Keratinocyte (primary cell): ENCODE measurements around the gene ZNF564. TPM values are rescaled to one million over a fixed set of nuclear protein-coding genes. Genes with fewer than 3 reads are reported as not detected.

Experiments used
- DNase-seq: peaks from one replicate; pipeline ENCODE4 v3.0.0-alpha.2; 2011; ENCODE audit warnings: low read depth, missing footprints, low spot score
- FAIRE-seq: peaks from 2 replicates; lab custom pipeline; 2011; peaks lifted over from hg19 to GRCh38; lab: Jason Lieb, UNC
- H2AFZ ChIP-seq: 2 replicates; pipeline ENCODE4 v1.6.0; 2012; ENCODE audit warnings: low read length, control low read depth, inconsistent platforms; ENCODE audit not compliant: control insufficient read depth
- H3K27ac ChIP-seq: 2 replicates; pipeline ENCODE4 v1.5.1; 2011; ENCODE audit warnings: low read length; ENCODE audit not compliant: control insufficient read depth, insufficient read depth
- H3K27me3 ChIP-seq: 3 replicates; pipeline ENCODE4 v1.6.0; 2011; ENCODE audit warnings: low read length; ENCODE audit not compliant: control insufficient read depth, insufficient read depth; ENCODE audit errors: extremely low read depth
- H3K36me3 ChIP-seq, 2 experiments: 2 replicates in 1 of 2; 3 replicates in 1 of 2; pipeline ENCODE4 v1.5.1; 2011; ENCODE audit warnings: low read length in 2 of 2, mild to moderate bottlenecking in 1 of 2; ENCODE audit not compliant: control insufficient read depth in 2 of 2, insufficient read depth in 2 of 2; ENCODE audit errors: extremely low read depth in 1 of 2
- H3K4me1 ChIP-seq: 3 replicates; pipeline ENCODE4 v1.5.1; 2011; ENCODE audit warnings: low read length; ENCODE audit not compliant: control insufficient read depth, insufficient read depth; ENCODE audit errors: extremely low read depth
- H3K4me2 ChIP-seq: 3 replicates; pipeline ENCODE4 v1.6.0; 2011; ENCODE audit warnings: low read depth, low read length; ENCODE audit not compliant: control insufficient read depth, insufficient read depth; ENCODE audit errors: extremely low read depth
- H3K4me3 ChIP-seq, 3 experiments: fragments of 200-600 bp in 1 of 3; sonication (generic) in 1 of 3; 2 replicates in 2 of 3; 3 replicates in 1 of 3; pipeline ENCODE4 v1.5.1; 2011 to 2016; ENCODE audit warnings: low read length in 3 of 3, mild to moderate bottlenecking in 3 of 3, control low read depth in 2 of 3, inconsistent platforms in 1 of 3, low read depth in 1 of 3, mixed read lengths in 1 of 3, mixed run types in 1 of 3, moderate library complexity in 1 of 3; ENCODE audit not compliant: control insufficient read depth in 2 of 3, insufficient read depth in 2 of 3; ENCODE audit errors: extremely low read depth in 1 of 3
- H3K79me2 ChIP-seq: 2 replicates; pipeline ENCODE4 v1.6.0; 2012; ENCODE audit warnings: low read length; ENCODE audit not compliant: control insufficient read depth, insufficient read depth
- H3K9ac ChIP-seq: 3 replicates; pipeline ENCODE4 v1.6.0; 2011; ENCODE audit warnings: low read length; ENCODE audit not compliant: control insufficient read depth, insufficient read depth; ENCODE audit errors: extremely low read depth
- H3K9me1 ChIP-seq: 3 replicates; pipeline ENCODE4 v1.6.0; 2011; ENCODE audit warnings: low read length; ENCODE audit not compliant: control insufficient read depth, insufficient read depth; ENCODE audit errors: extremely low read depth
- H3K9me3 ChIP-seq: 2 replicates; pipeline ENCODE4 v1.5.1; 2012; ENCODE audit warnings: low read depth, low read length; ENCODE audit not compliant: control insufficient read depth
- H4K20me1 ChIP-seq: 3 replicates; pipeline ENCODE4 v1.6.0; 2011; ENCODE audit warnings: low read length; ENCODE audit not compliant: control insufficient read depth, insufficient read depth; ENCODE audit errors: extremely low read depth
- CTCF ChIP-seq, 3 experiments: IDR thresholded peaks in 1 of 3; conservative IDR thresholded peaks in 1 of 3; optimal IDR thresholded peaks in 1 of 3; 2 replicates in 2 of 3; 3 replicates in 1 of 3; pipeline versions ENCODE3 to v1.5.1; 2011; ENCODE audit warnings: low read length in 3 of 3, mild to moderate bottlenecking in 3 of 3, moderate library complexity in 2 of 3, control low read depth in 1 of 3, inconsistent platforms in 1 of 3; ENCODE audit not compliant: insufficient read depth in 2 of 3; ENCODE audit errors: extremely low read depth in 1 of 3
- EZH2 ChIP-seq: IDR thresholded peaks from one replicate; pipeline ENCODE4 v1.6.1; 2012; ENCODE audit warnings: inconsistent platforms, mild to moderate bottlenecking, low read length, moderate library complexity
- dilution Hi-C: fragments of 300-500 bp; cut with MboI; formaldehyde crosslinking; loops from one replicate; pipeline ENCODE4 v1.7.0; 2020; ENCODE audit warnings: low sequenced_read_pairs; ENCODE audit not compliant: extremely low pct_ligation_motif_present
- polyA plus RNA-seq, 5 experiments: library from polyadenylated mRNA; depleted of rRNA in 3 of 5; stranded (reverse) in 3 of 5; stranded (forward) in 1 of 5; unstranded in 1 of 5; fragments of >200 nt; gene quantifications; 1 replicate in 1 of 5; 2 replicates in 3 of 5; 3 replicates in 1 of 5; pipeline versions ENCODE4 v1.2.1 to v1.2.3, GENCODE V29; 2011 to 2012; ENCODE audit warnings: missing spikeins in 2 of 5, low read depth in 1 of 5, low replicate concordance in 1 of 5

ZNF564 gene
- polyA plus RNA-seq, 1 donor (not counting 4 experiments of a cell fraction or from before 2014, with no cell fraction given): 3.5 TPM

- Histone ChIP-seq H3K27ac (no peak overlapping the region), H2AFZ (no peak overlapping the region), H3K9ac (no peak overlapping the region), H4K20me1 (no peaks in the 10 kb centered on the region), H3K4me1 (no peaks in the 10 kb centered on the region), H3K4me3 (no peak overlapping the region), H3K4me2 (no peak overlapping the region), H3K9me3 (peaks cover 3% of the 10 kb centered on the region), H3K9me1 (no peaks in the 10 kb centered on the region), H3K27me3 (no peaks in the 10 kb centered on the region), H3K36me3 (peaks cover 3 to 7% of the 10 kb centered on the region in 2 experiments), H3K79me2 (peaks cover 38% of the 10 kb centered on the region)
- TF ChIP-seq EZH2 (no peak), CTCF (optimal IDR thresholded peaks at IDR 0.05 in 1 of 3, IDR thresholded peaks at IDR 0.05 in 1 of 3, conservative IDR thresholded peaks at IDR 0.05 in 1 of 3; ENCODE audit: extremely low read depth in 1 of 3, insufficient read depth in 2 of 3, low read length in 3 of 3) (no peak)
- dilution Hi-C loops: no loop called here
- DNase-seq (no peak), FAIRE-seq (no peak)
Observed at GRCh38 chr19:12543855-12544254, 7.4 kb downstream of the ZNF564 start.

GRCh38 chr19:12527034-12527836, 24.0 kb downstream of the ZNF564 start:
- no peak for FAIRE-seq
- H3K9me3 ChIP-seq: peaks cover 49% of the 10 kb centered on the region

More at GRCh38 chr19:12527034-12527836, 24.0 kb downstream of the ZNF564 start:
- Histone ChIP-seq H3K4me3 (no peak overlapping the region), H3K4me1 (no peaks in the 10 kb centered on the region), H3K4me2 (no peak overlapping the region), H3K79me2 (no peaks in the 10 kb centered on the region), H3K27me3 (no peaks in the 10 kb centered on the region), H3K27ac (no peak overlapping the region), H3K36me3 (peaks cover 13% of the 10 kb centered on the region in 2 experiments), H4K20me1 (no peaks in the 10 kb centered on the region), H2AFZ (no peak overlapping the region), H3K9me1 (no peaks in the 10 kb centered on the region), H3K9ac (no peak overlapping the region)
- no peak for TF ChIP-seq EZH2
- no peak for TF ChIP-seq CTCF (optimal IDR thresholded peaks at IDR 0.05 in 1 of 3, IDR thresholded peaks at IDR 0.05 in 1 of 3, conservative IDR thresholded peaks at IDR 0.05 in 1 of 3; ENCODE audit: extremely low read depth in 1 of 3, insufficient read depth in 2 of 3, low read length in 3 of 3)
- no peak for DNase-seq
- dilution Hi-C loops: no loop called here
